GM19328 (cell line): ENCODE data around the gene ATP6V1E1.

Experiments used
- ATAC-seq: cut with Tn5 transposase; IDR thresholded peaks from one replicate; pipeline ENCODE4 v1.9.1; 2021; ENCODE audit warnings: mild to moderate bottlenecking, moderate library complexity; ENCODE audit not compliant: unreplicated experiment

The ATP6V1E1 gene

DNA sequence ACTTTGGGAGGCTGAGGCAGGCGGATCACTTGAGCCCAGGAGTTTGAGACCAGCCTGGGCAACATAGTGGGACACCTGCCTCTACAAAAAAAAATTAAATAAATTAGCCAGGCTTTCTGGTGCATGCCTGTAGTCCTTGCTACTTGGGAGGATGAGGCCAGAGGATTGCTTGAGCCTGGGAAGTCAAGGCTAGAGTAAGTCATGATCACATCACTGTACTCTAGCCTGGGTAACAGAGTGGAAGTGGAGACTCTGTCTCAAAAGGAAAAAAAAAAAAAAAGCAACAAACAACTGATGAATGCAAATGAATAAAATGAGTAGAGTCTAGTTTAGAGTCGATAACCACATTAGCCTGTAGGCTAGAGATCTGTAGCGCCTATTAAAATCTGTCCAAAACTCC, 6.1 kb upstream of the ATP6V1E1 start:
- no peak for ATAC-seq

DNA sequence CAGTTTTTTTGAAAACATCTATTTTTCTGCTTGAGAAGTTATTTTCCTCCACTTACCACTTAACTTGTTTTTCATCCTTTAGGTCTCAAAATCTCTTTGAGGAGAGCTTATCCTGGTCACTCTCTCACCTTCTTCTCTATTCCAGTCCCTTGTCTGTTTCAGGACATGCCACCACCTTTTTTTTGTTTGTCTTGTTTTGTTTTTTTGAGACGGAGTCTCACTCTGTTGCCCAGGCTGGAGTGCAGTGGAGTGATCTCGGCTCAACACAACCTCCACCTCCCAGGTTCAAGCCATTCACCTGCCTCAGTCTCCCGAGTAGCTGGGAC, 5.4 kb upstream of the ATP6V1E1 start:
- ATAC-seq, result no peak

DNA sequence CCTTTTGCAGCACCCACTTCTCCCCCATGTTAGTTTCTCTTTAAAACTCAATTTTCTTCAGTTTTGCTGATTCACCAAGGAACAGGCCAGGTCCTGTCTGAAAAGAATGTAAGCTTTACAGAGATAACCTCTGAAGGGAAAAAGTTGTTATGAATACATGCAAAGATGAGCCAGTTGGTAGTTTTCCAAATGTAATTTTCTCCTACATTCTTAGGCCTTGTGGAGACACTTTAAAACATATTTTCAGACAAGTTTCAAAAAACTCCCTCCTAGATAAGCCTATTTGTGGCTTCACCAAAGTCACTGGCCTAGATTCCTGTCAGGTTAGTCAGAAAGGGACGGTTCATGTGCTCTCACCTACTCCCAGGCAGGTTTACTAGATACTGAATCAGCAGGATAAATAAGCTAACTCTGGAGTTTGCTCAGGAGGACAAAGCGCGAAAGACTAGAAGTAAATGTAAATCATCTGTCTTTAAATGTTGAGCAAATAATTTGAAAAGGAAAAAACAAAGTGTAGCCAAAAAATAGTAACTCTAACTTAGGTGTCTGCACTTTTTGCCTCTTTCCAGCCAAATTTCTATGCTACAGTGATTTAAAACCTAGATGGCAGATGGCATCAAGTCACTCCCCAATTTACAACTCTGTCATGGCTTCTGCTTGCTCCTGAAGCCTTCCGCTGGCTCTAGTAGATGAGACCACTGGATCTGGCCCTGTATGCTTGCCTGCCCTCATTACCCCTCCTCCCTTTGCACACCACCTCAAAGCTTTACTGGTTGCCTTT, 4.9 kb upstream of the ATP6V1E1 start:
- no peak for ATAC-seq

DNA sequence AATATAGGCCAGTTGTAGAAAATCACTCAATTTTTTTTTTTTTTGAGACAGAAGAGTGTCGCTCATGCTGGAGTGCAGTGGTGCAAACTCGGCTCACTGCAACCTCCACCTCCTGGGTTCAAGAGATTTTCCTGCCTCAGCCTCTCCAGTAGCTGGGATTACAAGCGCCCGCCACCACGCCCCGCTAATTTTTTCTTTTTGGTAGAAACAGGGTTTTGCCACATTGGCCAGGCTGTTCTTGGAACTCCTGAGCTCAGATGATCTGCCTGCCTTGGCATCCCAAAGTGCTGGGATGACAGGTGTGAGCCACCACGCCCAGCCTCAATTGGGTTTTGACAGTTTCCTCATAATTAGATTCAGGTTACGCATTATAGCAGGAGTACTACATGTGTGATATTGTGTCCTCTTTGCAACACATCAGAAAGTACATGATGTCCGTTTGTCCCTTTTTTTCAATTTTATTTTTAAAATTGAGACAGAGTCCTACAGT, 2.6 kb upstream of the ATP6V1E1 start:
- ATAC-seq, result no peak

DNA sequence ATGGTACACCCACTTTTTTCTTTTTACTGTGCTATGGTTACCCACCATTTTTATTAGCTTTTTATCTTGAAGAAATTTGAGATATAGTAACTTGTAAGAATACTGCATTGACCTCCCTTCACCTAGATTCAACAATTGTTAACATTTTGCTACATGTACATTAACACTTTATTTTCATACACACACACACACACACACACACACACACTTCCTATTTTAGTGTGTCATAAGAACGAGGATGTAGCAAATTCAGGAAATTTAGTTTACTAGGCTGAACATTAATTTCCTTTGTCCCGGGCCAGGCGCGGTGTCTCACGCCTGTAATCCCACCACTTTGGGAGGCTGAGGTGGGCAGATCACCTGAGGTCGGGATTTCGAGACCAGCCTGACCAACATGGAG, 1.1 kb upstream of the ATP6V1E1 start:
- no peak for ATAC-seq

DNA sequence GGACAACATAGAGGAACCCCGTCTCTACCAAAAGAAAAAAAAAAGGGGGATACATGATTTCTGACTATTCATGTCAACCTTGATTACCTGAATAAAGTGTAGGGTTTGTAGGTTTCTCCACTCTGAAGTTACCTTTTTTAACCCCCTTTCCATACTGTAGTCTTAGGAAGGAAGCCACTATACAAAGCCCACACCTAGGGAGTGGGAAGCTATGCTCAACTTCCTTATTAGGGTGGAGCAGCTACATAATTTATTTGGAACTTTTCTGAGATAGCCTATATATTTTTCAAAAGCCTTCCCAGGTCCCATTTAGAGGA, 582 bp upstream of the ATP6V1E1 start:
- ATAC-seq, result no peak

DNA sequence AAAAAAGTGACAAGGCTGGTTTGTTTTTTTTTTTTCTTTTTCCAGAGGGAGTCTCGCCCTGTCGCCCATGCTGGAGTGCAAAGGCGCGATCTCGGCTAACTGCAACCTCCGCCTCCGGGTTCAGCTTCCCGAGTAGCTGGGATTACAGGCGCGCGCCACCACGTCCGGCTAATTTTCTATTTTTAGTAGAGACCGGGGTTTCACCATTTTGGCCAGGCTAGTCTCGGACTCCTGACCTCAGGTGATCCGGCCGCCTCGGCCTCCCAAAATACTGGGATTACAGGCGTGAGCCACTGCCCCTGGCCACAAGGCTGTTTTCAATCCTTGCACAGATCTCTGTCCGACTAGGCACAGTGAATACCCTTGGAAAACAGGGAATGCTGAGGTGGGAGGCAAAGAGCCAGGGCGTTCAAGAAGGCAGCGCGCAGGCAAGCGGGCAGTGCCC, 566 bp downstream of the ATP6V1E1 start:
- ATAC-seq, result no peak

DNA sequence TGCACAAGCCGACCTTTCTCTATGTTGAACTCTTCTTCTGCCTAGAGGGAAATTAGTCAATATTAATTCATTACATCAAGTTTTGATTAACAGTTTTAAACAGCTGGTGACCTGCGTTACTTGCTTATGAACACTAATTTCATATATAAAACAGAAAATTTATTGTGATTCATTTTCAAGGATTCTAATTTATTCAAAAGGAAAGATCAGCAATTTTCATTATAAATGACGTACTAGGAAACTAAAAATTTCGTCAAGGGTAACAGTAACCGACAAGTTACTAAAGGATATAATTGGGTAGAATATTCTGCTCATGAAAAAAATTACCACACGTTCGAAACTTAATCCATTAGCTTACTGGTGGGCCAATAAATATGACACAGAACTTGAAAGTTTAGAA, 15.3 kb downstream of the ATP6V1E1 start:
- ATAC-seq, result no peak

DNA sequence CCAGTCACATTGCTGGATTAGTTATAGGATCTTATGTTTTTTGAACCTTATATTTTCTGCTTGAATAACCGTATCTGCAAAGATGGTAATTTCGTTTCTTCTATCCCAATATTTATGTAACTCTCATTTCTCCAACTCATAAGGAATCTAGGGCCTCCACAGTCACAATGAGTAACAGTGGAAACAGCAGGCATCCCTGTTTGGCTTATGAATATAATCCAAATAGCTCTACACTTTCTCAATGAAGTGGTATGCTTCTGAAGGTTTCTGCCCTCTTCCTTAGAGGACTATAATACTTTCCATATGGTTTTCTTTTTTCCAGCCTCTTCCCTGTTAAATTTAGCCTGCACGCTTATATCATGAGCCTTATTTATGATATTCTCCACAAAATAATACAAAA, 16.5 kb downstream of the ATP6V1E1 start:
- no peak for ATAC-seq

DNA sequence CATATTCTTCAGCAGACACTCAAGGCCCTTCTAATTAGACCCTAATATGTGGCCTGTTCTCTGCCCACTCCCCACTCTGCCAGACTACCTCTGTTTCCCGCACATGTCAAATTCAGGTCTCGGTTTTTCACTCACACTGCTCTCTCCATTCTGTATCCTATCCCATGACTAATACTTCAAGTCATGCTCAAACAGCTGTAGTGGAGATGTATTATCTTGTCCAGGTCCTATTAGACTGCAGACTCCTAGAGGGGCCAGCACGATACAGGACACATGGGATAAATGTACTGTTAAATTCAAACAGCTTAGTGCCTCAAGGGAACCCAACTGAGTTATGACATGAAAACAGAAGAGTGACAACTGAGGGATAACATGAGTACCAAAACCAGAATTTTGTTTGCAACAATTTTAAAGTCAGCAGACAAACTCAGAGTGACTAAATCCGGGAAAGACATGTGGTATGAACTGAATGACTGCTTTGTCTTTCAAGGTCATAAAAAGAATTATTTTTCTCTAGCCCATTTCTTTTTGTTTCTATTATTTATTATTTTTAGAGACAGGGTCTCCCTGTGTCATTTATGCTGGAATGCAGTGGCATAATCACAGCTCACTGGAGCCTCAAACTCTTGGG, 20.5 kb downstream of the ATP6V1E1 start:
- no peak for ATAC-seq

DNA sequence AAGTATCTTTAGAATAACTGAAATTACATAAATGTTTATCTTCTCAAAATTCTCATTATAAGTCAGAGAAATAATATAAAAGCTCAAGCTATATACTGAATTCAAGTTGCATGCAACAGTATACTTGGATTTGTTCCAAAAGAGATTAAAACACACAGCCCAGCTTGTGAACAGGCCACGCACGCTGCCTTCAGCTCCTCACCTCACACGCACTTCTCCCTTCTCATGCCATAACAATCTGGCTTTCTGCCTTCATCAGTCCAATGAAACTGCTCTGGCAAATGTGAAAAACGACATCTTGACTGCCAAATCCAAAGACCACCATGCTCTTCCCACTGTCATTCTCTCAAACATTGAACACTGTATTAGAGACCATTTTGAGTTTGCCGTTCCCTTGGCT, 22.1 kb downstream of the ATP6V1E1 start:
- no peak for ATAC-seq

DNA sequence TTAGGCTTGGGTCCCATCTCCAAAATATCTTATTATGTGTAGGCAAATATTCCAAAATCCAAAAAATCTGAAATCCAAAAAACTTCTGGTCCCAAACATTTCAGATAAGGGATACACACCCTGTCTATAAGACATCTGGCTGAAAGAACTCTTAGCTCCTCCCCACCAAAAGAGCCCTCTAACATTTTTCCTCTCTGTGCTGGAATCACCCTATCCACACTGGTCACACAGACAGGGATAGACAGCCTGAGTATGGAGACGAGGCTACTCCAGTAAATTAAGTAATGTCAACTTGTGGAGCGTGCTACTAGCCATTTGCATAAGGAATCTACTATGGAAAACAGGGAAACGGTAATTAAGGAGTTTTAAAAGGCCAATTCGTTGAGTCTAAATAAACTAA, 24.9 kb downstream of the ATP6V1E1 start:
- no peak for ATAC-seq

DNA sequence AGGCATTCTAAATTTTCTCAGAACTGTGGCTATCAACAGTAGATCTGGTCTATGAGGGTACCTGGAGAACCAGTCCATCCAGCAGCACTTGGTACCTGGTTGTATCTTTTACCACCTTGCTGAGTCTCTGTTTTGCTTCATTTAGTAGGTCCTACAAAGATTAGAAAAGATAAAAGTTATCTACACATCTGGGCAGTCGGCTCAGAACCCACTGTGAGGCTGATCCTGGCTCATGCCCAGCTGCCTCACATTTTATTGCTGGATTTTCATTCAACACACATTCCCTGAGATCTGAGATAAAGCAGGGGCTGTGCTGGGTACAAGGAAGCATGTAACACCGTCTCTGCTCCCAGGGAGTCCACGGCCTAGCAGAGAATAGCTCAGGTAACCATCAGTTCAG, 27.5 kb downstream of the ATP6V1E1 start:
- ATAC-seq, result no peak

DNA sequence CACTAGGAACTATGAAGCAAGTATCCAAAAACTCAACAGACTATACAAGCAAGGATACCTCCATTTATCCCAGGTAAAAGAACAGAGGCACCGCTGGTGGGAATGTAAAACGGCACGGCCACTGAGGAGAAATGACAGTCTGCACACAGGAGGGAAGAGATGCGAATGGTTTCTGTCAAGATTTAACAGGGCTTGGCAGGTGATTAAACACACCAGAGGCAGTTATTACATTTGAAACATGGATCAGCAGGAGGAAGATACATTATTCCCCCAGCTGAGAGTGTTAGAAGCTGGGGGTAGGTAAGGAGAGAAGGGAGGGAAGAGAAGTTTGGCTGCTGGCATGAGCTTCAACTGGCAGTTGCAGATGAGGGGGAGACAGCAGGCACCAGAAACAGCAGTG, 30.2 kb downstream of the ATP6V1E1 start:
- ATAC-seq, result no peak

DNA sequence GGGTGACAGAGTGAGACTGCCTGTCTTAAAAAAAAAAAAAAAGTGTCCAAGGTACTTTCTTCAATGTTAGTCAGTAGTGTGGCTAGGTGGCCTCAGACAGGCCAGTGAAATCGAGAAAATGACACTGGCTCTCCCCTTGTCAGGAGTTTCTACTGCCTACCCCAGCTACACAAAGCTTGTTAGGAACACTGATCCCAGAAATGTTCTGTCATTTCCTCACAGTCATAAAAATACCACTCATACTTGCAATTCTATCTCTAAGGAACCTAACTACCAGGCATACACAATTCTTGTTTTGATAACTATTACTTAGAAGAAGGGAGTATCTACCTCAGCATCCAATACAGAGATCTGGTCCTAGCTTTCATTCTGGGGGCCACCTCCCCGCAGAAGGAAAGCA, 31.3 kb downstream of the ATP6V1E1 start:
- ATAC-seq, result no peak

DNA sequence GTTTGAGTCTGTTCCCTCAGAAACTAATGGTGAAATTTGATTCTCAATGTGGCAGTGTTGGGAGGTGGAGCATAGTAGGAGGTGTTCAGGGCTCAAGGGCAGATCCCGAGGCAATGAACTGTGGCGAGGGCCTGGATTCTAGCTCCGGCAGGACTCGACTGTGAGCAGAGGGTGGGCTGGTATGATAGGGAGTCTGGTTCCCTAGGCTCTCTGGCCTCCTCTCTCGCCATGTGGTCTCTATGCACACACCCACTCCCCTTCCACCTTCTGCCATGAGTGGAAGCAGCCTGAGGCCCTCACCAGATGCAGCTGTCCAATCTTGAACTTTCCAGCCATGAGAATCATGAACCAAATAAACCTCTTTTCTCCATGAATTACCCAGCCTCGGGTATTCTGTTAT, 32.3 kb downstream of the ATP6V1E1 start:
- no peak for ATAC-seq

DNA sequence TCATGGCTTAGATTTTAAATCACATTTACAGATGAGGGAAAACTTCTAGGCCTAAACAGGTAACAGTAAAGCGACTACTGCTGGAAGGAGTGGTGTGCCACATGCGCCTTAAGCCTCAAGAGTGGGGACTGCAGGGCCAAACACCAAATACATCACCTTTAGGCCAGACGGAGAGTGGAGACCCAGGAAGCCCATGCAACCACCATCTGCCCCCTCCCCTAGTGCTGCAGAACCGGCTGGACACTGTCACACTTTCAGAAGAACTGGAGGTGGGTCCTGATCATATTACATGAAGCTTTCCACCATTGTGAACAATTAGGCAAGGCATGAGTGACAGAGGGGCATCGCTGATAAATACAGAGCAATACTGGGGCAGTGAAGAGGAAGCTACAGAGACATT, 36.3 kb downstream of the ATP6V1E1 start:
- ATAC-seq, result no peak

DNA sequence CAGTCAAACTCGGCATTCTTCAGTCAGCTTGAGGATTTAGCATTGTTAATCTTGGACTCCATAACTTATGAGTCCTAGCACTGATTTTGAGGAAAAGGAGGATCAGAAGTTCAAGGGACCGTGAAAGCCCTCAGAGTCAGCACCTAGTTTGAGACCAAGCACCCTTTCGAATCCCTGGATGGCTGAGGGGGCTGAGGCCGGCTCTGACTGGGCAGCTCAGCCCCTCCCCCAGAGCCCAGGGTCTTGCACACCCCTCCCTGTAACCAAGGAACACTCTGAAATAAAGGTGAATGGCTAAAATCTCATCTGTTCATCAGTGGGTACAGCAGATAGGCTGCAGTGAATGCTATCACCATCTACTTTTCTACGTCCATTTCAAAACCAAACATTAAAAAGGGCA, 38.0 kb downstream of the ATP6V1E1 start:
- no peak for ATAC-seq

DNA sequence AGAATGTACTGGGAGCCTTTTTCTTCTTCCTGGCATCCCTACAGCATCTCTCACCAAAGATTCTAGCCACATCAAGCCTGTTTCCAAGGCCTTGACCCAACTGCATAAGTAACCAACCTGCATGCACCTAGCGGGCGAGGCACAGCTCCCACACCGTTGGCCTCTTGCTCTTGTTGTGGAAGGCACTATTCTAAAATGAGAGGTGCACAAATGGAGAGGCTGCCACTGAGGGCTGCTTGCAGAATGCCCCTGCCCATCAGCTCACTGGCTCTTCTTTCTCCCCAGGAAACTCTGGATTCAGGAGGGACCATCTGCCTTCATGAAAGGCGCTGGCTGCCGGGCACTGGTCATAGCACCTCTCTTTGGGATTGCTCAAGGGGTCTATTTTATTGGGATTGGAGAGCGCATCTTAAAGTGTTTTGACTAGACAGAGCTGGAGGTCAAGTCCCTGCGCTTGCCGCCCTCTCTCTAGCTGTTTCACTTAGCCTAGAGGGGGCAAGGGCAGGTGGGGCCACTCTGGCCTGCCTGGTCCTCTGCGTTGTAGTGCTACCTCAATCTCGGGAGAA, 38.7 kb downstream of the ATP6V1E1 start:
- ATAC-seq, result no peak

DNA sequence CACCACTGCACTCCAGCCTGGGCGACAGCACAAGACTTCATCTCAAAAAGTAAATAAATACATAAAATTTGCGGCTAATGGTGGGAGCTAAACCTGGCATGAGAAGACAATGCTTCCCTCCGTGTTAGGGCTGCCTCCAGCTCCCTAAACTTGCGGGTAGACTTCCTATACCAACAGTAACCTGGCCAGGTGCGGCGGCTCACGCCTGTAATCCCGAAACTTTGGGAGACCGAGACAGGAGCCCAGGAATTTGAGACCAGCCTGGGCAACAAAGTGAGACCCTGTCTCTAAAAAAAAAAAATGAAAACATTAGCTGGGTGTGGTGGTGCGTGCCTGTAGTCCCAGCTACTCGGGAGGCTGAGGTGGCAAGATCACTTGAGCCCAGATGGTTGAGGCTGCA, 39.9 kb downstream of the ATP6V1E1 start:
- no peak for ATAC-seq

DNA sequence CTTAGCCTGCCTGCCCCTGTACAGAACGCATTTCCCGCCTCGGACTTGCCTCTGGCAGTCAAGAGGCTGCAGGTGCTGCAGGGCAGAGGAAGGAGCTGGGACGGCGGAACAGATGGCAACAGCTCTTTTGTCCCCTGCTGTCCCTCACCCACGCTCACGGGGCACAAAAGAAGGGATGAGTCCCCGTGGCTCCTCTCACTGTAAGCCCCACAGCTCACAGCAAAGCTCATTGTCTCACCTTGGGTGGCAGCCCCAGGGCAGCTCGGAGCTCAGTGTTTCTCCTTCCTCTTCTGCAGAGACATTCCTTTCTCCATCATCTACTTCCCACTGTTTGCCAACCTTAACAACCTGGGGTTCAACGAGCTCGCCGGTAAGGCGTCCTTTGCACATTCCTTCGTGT, 40.9 kb downstream of the ATP6V1E1 start:
- ATAC-seq, result no peak

DNA sequence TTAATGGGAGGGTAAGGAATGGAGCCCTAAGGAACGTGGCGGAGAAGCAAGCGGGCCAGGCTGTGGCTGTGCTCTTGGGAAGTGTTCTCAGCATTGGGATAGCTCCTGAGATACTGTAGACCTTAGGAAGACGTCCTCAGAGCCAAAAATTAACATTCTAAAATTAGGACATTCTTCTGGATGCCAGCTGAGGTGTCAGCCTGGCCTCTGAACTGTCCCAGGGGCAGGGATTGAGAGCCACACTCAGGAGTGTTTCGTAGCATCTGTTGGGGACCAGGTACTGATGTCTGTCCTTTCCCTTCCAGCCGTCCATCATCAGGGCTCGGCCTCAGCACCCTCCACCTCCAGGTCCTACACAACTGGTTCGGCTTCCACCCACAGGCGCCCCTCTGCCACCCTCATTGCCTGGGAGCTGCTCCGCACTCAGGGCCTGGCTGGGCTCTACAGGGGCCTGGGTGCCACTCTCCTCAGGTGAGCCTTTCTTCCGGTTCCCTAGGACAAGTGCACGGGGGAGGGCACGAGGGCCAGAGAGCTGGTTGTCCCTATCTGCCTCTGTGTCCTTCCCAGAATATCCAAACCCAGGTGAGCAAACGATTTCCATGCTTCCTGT, 41.6 kb downstream of the ATP6V1E1 start:
- no peak for ATAC-seq
